B cell (primary cell): ENCODE results near the gene SALL1.

ENCODE experiments used
- CTCF ChIP-seq: fragments of 200-600 bp; IDR thresholded peaks from one replicate; pipeline ENCODE4 v1.8.0; 2022; ENCODE audit warnings: antibody characterized with exemption, mild to moderate bottlenecking
- EZH2 ChIP-seq: IDR thresholded peaks from 2 replicates; pipeline ENCODE4 v1.6.1; 2012; ENCODE audit warnings: borderline replicate concordance, low read depth, mild to moderate bottlenecking, moderate library complexity, low read length; ENCODE audit not compliant: insufficient read depth, poor library complexity, severe bottlenecking

GRCh38 chr16:51112323-51112722 lies 38.7 kb downstream of the SALL1 start:
- no peak for TF ChIP-seq CTCF
- no peak for TF ChIP-seq EZH2
